GM12878 (cell line): ENCODE data around the gene TMEM208. TPM values are rescaled to one million over a fixed set of nuclear protein-coding genes. Genes with fewer than 3 reads are reported as not detected.

Experiments
- ATAC-seq: fragments of 200-7000 bp; cut with Tn5 transposase; 3 replicates; pipeline ENCODE4 v1.9.1; 2020; ENCODE audit warnings: mild to moderate bottlenecking, moderate library complexity
- BruUV-seq: library from RNA; stranded (reverse); fragments of 400-500 nt; replicated peaks from 2 replicates; lab custom pipeline; 2021; lab: Mats Ljungman, UMichigan
- CTCF ChIA-PET: fragments of 300-600 bp; sonication (Branson Sonifier 250); formaldehyde crosslinking; extraction: SDS; loops from one replicate; lab custom pipeline; 2021; ENCODE audit warnings: inconsistent platforms; lab: Yijun Ruan, JAX
- POLR2A ChIA-PET: fragments of 350-600 bp; formaldehyde crosslinking; extraction: SDS; loops from one replicate; lab custom pipeline; 2021; ENCODE audit warnings: inconsistent platforms; lab: Charles Lee
- RAD21 ChIA-PET: fragments of 300-600 bp; sonication (Branson Sonifier 250); formaldehyde crosslinking; loops from one replicate; lab custom pipeline; 2023; ENCODE audit warnings: antibody characterized with exemption; ENCODE audit not compliant: unreplicated experiment; lab: Charles Lee
- SMC1A ChIA-PET: fragments of 300-600 bp; sonication (Branson Sonifier 250); formaldehyde crosslinking; loops from one replicate; lab custom pipeline; 2023; ENCODE audit not compliant: unreplicated experiment, uncharacterized antibody; lab: Charles Lee
- DNase-seq: peaks from one replicate; pipeline ENCODE4 v3.0.0-alpha.2; 2011; ENCODE audit warnings: low read depth, low spot score
- FAIRE-seq: peaks from 3 replicates; lab custom pipeline; 2011; peaks lifted over from hg19 to GRCh38; lab: Jason Lieb, UNC
- H2AFZ ChIP-seq: 2 replicates; pipeline ENCODE4 v1.6.0; 2011; ENCODE audit warnings: low read depth, low read length, control low read depth; ENCODE audit not compliant: control insufficient read depth
- H3K27ac ChIP-seq: 2 replicates; pipeline ENCODE4 v1.5.1; 2011; ENCODE audit warnings: control low read depth; ENCODE audit not compliant: control insufficient read depth, insufficient read depth
- H3K27me3 ChIP-seq, 2 experiments: replicated peaks in 1 of 2; 2 replicates each; pipeline versions ENCODE4 v1.6.0 to v1.6.1; 2011; ENCODE audit warnings: low read length in 1 of 2; ENCODE audit not compliant: control insufficient read depth in 2 of 2, insufficient read depth in 2 of 2
- H3K36me3 ChIP-seq, 2 experiments: 2 replicates each; pipeline ENCODE4 v1.5.1; 2011; ENCODE audit warnings: low read length in 1 of 2; ENCODE audit not compliant: control insufficient read depth in 2 of 2, insufficient read depth in 2 of 2
- H3K4me1 ChIP-seq: 2 replicates; pipeline ENCODE4 v1.6.1; 2011; ENCODE audit warnings: mild to moderate bottlenecking, low read length, moderate library complexity, mixed read lengths; ENCODE audit not compliant: control insufficient read depth, insufficient read depth
- H3K4me2 ChIP-seq: 2 replicates; pipeline ENCODE4 v1.6.0; 2011; ENCODE audit warnings: control low read depth; ENCODE audit not compliant: control insufficient read depth, insufficient read depth
- H3K4me3 ChIP-seq: fragments of 200-600 bp; sonication (generic); 2 replicates; pipeline ENCODE4 v1.5.1; 2016
- H3K79me2 ChIP-seq: 2 replicates; pipeline ENCODE4 v1.6.0; 2011; ENCODE audit warnings: low read length; ENCODE audit not compliant: control insufficient read depth, insufficient read depth
- H3K9ac ChIP-seq: 2 replicates; pipeline ENCODE4 v1.8.0; 2011; ENCODE audit warnings: low read length, control low read depth, mixed read lengths; ENCODE audit not compliant: control insufficient read depth, insufficient read depth
- H3K9me3 ChIP-seq: replicated peaks from 3 replicates; pipeline ENCODE4 v1.5.1; 2011; ENCODE audit warnings: mild to moderate bottlenecking, low read length; ENCODE audit not compliant: control insufficient read depth, insufficient read depth
- H4K20me1 ChIP-seq: 2 replicates; pipeline ENCODE4 v1.6.0; 2011; ENCODE audit not compliant: control insufficient read depth, insufficient read depth
- ATF7 ChIP-seq: fragments of 450-650 bp; IDR thresholded peaks from 2 replicates; pipeline ENCODE4 v1.6.1; 2016; ENCODE audit warnings: low read depth, mild to moderate bottlenecking
- BHLHE40 ChIP-seq, 2 experiments: fragments of 450-650 bp in 1 of 2; IDR thresholded peaks; 2 replicates each; pipeline ENCODE4 v1.6.1; 2011 to 2017; ENCODE audit warnings: low read depth in 2 of 2, borderline replicate concordance in 1 of 2, improper control_type of control experiment in 1 of 2, low read length in 1 of 2, mild to moderate bottlenecking in 1 of 2
- E2F4 ChIP-seq: IDR thresholded peaks from 2 replicates; pipeline ENCODE4 v1.6.1; 2012; ENCODE audit warnings: low read depth, low read length, improper control_type of control experiment
- HCFC1 ChIP-seq: fragments of 150-350 bp; IDR thresholded peaks from 2 replicates; pipeline ENCODE4 v1.6.1; 2014; ENCODE audit warnings: low read length
- KDM1A ChIP-seq: fragments of 200-600 bp; sonication (generic); IDR thresholded peaks from 2 replicates; pipeline ENCODE4 v1.6.1; 2016; ENCODE audit warnings: borderline replicate concordance
- MAX ChIP-seq: IDR thresholded peaks from 2 replicates; pipeline ENCODE4 v1.6.1; 2012; ENCODE audit warnings: low read depth, low read length, improper control_type of control experiment
- NBN ChIP-seq: fragments of 450-650 bp; IDR thresholded peaks from 2 replicates; pipeline ENCODE4 v1.6.1; 2016
- NR2C2 ChIP-seq: IDR thresholded peaks from 2 replicates; pipeline ENCODE4 v1.6.1; 2011; ENCODE audit warnings: borderline replicate concordance, low read depth; ENCODE audit not compliant: control insufficient read depth, insufficient read length
- RELA ChIP-seq: fragments of 450-650 bp; IDR thresholded peaks from 2 replicates; pipeline ENCODE4 v1.8.0; 2014; ENCODE audit warnings: borderline replicate concordance; ENCODE audit not compliant: partially characterized antibody
- RELB ChIP-seq: fragments of 450-650 bp; IDR thresholded peaks from 2 replicates; pipeline ENCODE4 v1.6.1; 2017; ENCODE audit warnings: low read depth, mild to moderate bottlenecking, moderate library complexity
- SPI1 ChIP-seq: IDR thresholded peaks from 2 replicates; pipeline ENCODE4 v1.6.1; 2011; ENCODE audit warnings: low read depth, mild to moderate bottlenecking, low read length, moderate library complexity, borderline replicate concordance; ENCODE audit not compliant: insufficient read depth
- STAT1 ChIP-seq: fragments of 450-650 bp; conservative IDR thresholded peaks from 2 replicates; pipeline ENCODE4 v1.6.1; 2014; ENCODE audit warnings: antibody characterized with exemption, mild to moderate bottlenecking
- TCF3 ChIP-seq: IDR thresholded peaks from 2 replicates; pipeline ENCODE4 v1.6.1; 2012; ENCODE audit warnings: low read depth, mild to moderate bottlenecking, low read length, borderline replicate concordance; ENCODE audit not compliant: insufficient read depth
- WRNIP1 ChIP-seq: IDR thresholded peaks from 2 replicates; pipeline ENCODE4 v1.6.1; 2011; ENCODE audit warnings: low read depth, low read length, improper control_type of control experiment, borderline replicate concordance
- ZNF217 ChIP-seq: fragments of 450-650 bp; IDR thresholded peaks from 2 replicates; pipeline ENCODE4 v1.6.1; 2017; ENCODE audit warnings: antibody characterized with exemption, mild to moderate bottlenecking
- ZNF622 ChIP-seq: fragments of 450-650 bp; IDR thresholded peaks from 2 replicates; pipeline ENCODE4 v1.6.1; 2017; ENCODE audit warnings: mild to moderate bottlenecking, inconsistent platforms
- WGBS: methylation state at CpG from one replicate; pipeline ENCODE4 v1.1.6; 2016; ENCODE audit warnings: low lambda C conversion rate; ENCODE audit not compliant: insufficient replicate concordance, insufficient coverage; ENCODE audit errors: missing lambda C conversion rate; 5-methylcytosine and 5-hydroxymethylcytosine counted together
- in situ Hi-C: fragments of 300-500 bp; cut with MboI; formaldehyde crosslinking; loops from 9 replicates; pipeline ENCODE4 v1.14.3; 2018; ENCODE audit warnings: mixed read lengths
- intact Hi-C: fragments of 100-400 bp; cut with micrococcal nuclease; formaldehyde crosslinking; loops from one replicate; pipeline ENCODE4 v1.14.2; 2022; ENCODE audit not compliant: unreplicated experiment
- polyA plus RNA-seq, 11 experiments: library from polyadenylated mRNA; depleted of rRNA in 4 of 11; unstranded in 6 of 11; stranded (reverse) in 5 of 11; fragments of >200 nt; fragmentation: Nextera tagmentation in 4 of 11; fragmentation: Illumina TruSeq in 1 of 11; extraction: Ambion mirVana in 4 of 11; extraction: Trizol in 1 of 11; gene quantifications; 1 replicate in 1 of 11; 2 replicates in 10 of 11; pipeline versions ENCODE4 v1.2.1 to v1.2.3, GENCODE V29; 2011 to 2016; ENCODE audit warnings: inconsistent platforms in 2 of 11, missing spikeins in 2 of 11, low read depth in 1 of 11
- total RNA-seq, 4 experiments: library from RNA; depleted of rRNA in 3 of 4; stranded (reverse); fragments of >200 nt in 3 of 4; fragmentation: Illumina TruSeq in 1 of 4; extraction: Trizol in 1 of 4; gene quantifications; 2 replicates each; pipeline versions ENCODE4 v1.2.1 to v1.2.3, GENCODE V29; 2013 to 2021

Gene TMEM208
- total and polyA plus RNA-seq, 10 of the 15 experiments (the other 5 are each of a cell fraction or from before 2014, with no cell fraction given) = 34.1 to 244 (median 54.1) TPM

- ChIA-PET CTCF (interaction anchor here (1.0 to 3.2 kb wide), 7 partner anchors 12 to 223 kb away, joined by 3 to 28 read pairs (median 3); partner anchors contain the start of genes FBXL8, NOL3 and TRADD), POLR2A (interaction anchor here (0.6 to 1.6 kb wide), 8 partner anchors 8 to 151 kb away, joined by 3 to 5 read pairs (median 3); partner anchors contain the start of gene FHOD1), SMC1A (interaction anchor here (1.0 to 1.2 kb wide), 3 partner anchors 9 to 164 kb away, joined by 3 to 4 read pairs (median 4); partner anchors contain the start of gene B3GNT9), RAD21 (interaction anchor here (0.7 to 2.0 kb wide), 6 partner anchors 21 to 164 kb away, joined by 3 to 6 read pairs (median 4); partner anchors contain the start of genes FBXL8 and TRADD)
- BruUV-seq = no TSS peak
- ATAC-seq (no peak), DNase-seq (no peak), FAIRE-seq (no peak)
- intact Hi-C loops = no loop called here
- Histone ChIP-seq H3K79me2 (peaks cover 5% of the 10 kb centered on the region), H2AFZ (no peak overlapping the region), H3K9me3 (no peaks in the 10 kb centered on the region), H3K9ac (no peak overlapping the region), H3K4me3 (peak overlapping the region; percentile 76), H3K4me1 (peaks cover 13% of the 10 kb centered on the region), H3K36me3 (no peaks in the 10 kb centered on the region), H3K27ac (no peak overlapping the region), H3K27me3 (peaks cover 0 to 3% of the 10 kb centered on the region in 2 experiments; a peak in 2 of 4 replicates), H3K4me2 (peak overlapping the region; percentile 84), H4K20me1 (no peaks in the 10 kb centered on the region; the same call in 1 of the 2 replicates)
- TF ChIP-seq KDM1A (no peak), MAX (no peak), ZNF622 (no peak), BHLHE40 (IDR thresholded peaks at IDR 0.05; ENCODE audit: borderline replicate concordance in 1 of 2, low read depth in 2 of 2, low read length in 1 of 2) (no peak), HCFC1 (no peak), STAT1 (no peak), WRNIP1 (no peak), ZNF217 (no peak), NBN (no peak), ATF7 (no peak), NR2C2 (no peak), RELA (no peak), TCF3 (no peak), E2F4 (no peak), SPI1 (no peak), RELB (no peak)
- 78% methylated on average over 2 of the region's 2 CpGs for whole genome bisulfite sequencing
- in situ Hi-C loops = no loop called here
Measured at GRCh38 chr16:67182288-67182687, 44.6 kb upstream of the TMEM208 start.
